ENCODE results near the gene NTF3. TPM values are rescaled to one million over a fixed set of nuclear protein-coding genes. Genes with fewer than 3 reads are reported as not detected.

Gene NTF3
- total RNA-seq, 6 experiments from 2014 or later: 1.1 to 4.0 (median 2.6) TPM

DNA sequence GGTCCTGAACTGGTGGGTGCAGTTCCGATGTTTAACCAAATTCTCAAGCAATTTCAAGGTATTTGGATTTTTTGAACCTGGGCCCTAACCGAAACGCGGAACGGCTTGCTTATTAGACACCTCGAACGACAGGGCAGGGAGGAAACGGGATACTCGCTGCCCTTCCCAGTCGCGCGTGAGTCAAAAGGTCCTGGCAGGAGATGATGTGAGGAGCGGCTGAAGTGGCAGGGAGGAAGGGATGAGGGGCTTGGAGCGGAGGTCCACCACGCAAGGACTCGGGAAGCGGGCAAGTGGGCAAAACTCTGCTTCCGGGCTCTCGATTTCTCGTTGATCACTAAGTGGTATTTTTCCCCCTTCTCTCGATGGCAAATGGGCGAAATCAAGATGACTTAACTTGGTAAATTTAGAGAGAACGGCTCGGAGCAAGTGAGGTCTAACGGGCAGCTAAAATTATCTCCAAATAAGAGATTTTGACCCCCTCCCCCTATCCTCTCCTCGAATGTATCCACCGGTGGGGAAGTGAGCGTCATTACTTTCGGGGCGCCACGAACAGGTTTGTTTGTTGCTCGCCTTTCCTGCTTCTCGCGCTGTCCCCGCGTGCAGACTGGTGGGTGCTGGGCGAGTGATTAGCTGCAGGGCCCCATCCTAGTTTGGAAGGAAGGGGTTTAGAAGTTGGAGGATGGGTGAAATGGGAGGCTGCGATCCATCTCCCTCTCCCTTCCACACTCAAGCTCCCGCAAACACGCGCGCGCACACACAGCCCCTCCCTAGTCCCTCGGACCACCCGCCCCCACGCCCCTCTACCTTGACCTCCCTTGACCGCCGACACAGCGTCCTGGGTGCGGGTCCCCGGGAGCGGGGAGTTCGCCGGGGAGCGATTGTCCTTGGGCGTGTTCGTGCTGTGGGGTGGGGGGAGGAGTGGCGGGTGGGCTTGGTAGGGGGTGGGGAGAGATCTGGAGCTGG is 986 bp upstream of the NTF3 start:
- Histone ChIP-seq H3K27me3 (peaks cover 0 to 3% of the 10 kb centered on the region in 2 donors), H3K4me1 (peaks cover 0 to 7% (median 1%) of the 10 kb centered on the region in 4 donors), H3K4me3 (peak overlapping the region; percentile 8 to 61 (median 53)), H3K36me3 (no peaks in the 10 kb centered on the region), H3K27ac (no peak overlapping the region), H3K9me3 (no peaks in the 10 kb centered on the region)
- ATAC-seq (no peak), DNase-seq (no peak)
- 7% methylated on average over 42 of the region's 58 CpGs for WGBS (ENCODE audit: insufficient coverage, low coverage, low lambda C conversion rate, missing lambda C conversion rate)
- intact Hi-C loops (cut with DNase I): no loop called here
- no peak for TF ChIP-seq POLR2A (IDR thresholded peaks at IDR 0.05)

DNA sequence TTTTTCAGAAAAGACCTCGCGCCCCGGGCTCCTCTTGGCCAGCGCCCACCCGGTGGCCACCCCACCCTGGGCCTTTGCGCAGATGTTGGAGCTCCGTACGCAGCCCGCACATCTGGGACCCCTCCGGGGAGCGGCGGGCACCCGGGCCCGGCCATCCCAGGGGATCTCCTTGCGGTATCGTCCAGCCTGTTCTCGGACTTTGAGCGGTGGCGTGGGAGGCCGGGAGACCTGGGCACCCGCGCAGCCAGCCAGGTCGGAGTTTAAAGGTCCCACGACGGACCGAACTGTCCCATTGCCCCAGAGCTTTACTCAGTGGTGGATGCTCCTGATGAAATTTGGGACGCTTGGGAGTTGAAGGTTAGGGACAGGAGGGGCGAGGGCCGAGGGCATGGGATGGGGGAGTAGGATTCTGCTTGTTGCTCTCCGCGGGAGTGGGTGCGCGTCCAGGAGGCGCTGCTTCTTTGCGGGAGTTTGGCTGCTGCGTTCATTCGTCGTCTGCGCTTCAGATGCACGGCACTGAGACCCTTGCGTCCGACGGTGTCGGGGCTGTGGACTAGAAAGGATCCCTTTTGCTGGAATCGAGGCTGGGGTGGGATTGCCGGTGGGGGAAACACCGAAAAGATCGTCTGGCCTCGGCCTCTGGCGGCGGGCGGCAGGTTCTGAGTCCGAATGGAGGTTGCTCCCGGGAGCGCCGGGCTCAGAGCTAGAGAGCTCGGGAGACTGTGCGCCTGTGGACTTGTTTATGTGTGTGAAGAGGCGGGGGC is 1.4 kb downstream of the NTF3 start:
- Histone ChIP-seq H3K4me3 (peak overlapping the region; percentile 41 to 61 (median 53)), H3K9me3 (no peaks in the 10 kb centered on the region), H3K4me1 (peaks cover 0 to 7% (median 1%) of the 10 kb centered on the region in 4 donors), H3K27me3 (peaks cover 0 to 3% of the 10 kb centered on the region in 2 donors), H3K36me3 (no peaks in the 10 kb centered on the region), H3K27ac (peak overlapping the region; percentile 33 to 69 (median 68))
- intact Hi-C loops (cut with DNase I): no loop called here
- DNase-seq (peak; percentile 79 to 92 (median 80)), ATAC-seq (peak; percentile 85 to 88 (median 86))
- TF ChIP-seq, protein P1, sequence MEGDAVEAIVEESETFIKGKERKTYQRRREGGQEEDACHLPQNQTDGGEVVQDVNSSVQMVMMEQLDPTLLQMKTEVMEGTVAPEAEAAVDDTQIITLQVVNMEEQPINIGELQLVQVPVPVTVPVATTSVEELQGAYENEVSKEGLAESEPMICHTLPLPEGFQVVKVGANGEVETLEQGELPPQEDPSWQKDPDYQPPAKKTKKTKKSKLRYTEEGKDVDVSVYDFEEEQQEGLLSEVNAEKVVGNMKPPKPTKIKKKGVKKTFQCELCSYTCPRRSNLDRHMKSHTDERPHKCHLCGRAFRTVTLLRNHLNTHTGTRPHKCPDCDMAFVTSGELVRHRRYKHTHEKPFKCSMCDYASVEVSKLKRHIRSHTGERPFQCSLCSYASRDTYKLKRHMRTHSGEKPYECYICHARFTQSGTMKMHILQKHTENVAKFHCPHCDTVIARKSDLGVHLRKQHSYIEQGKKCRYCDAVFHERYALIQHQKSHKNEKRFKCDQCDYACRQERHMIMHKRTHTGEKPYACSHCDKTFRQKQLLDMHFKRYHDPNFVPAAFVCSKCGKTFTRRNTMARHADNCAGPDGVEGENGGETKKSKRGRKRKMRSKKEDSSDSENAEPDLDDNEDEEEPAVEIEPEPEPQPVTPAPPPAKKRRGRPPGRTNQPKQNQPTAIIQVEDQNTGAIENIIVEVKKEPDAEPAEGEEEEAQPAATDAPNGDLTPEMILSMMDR (IDR thresholded peaks at IDR 0.05): no peak
- peak; percentile 52 for TF ChIP-seq POLR2A (IDR thresholded peaks at IDR 0.05)
- WGBS (ENCODE audit: insufficient coverage, low coverage, low lambda C conversion rate, missing lambda C conversion rate): under 1% methylated on average over 28 of the region's 59 CpGs

GRCh38 chr12:5433845-5434646 is 2.1 kb downstream of the NTF3 start:
- Histone ChIP-seq H3K27ac (peak overlapping the region in 1 of 3 donors; percentile 69), H3K27me3 (peaks cover 0 to 3% of the 10 kb centered on the region in 2 donors), H3K4me1 (peaks cover 0 to 7% (median 1%) of the 10 kb centered on the region in 4 donors), H3K4me3 (peak overlapping the region in 2 of 3 donors; percentile 53 to 61), H3K9me3 (no peaks in the 10 kb centered on the region), H3K36me3 (no peaks in the 10 kb centered on the region)
- 26% methylated on average over 15 of the region's 15 CpGs for WGBS (ENCODE audit: insufficient coverage, low coverage, low lambda C conversion rate, missing lambda C conversion rate)
- DNase-seq (no peak), ATAC-seq (no peak)
- intact Hi-C loops (cut with DNase I): no loop called here
- TF ChIP-seq, protein P1 (IDR thresholded peaks at IDR 0.05): no peak
- TF ChIP-seq POLR2A (IDR thresholded peaks at IDR 0.05): no peak

- Histone ChIP-seq H3K27ac (no peak overlapping the region), H3K36me3 (no peaks in the 10 kb centered on the region), H3K4me3 (no peak overlapping the region), H3K27me3 (no peaks in the 10 kb centered on the region), H3K9me3 (no peaks in the 10 kb centered on the region), H3K4me1 (peaks cover 0 to 7% (median 1%) of the 10 kb centered on the region in 4 donors)
- whole genome bisulfite sequencing (ENCODE audit: insufficient coverage, low coverage, low lambda C conversion rate, missing lambda C conversion rate): 44% methylated on average over 6 of the region's 6 CpGs
- TF ChIP-seq POLR2A (IDR thresholded peaks at IDR 0.05): no peak
- TF ChIP-seq, protein P1 (IDR thresholded peaks at IDR 0.05): no peak
- no peak for DNase-seq
- intact Hi-C loops (cut with DNase I): no loop called here
- no peak for ATAC-seq
These were observed 3.0 kb downstream of the NTF3 start for GRCh38 chr12:5434647-5435560.

Data from right lobe of liver (tissue), 6 donors.